NCI-H2196 (cell line): ENCODE measurements around the gene ZNF630.
"Not testable (repeated sequence)": the region's sequence is repeated elsewhere in the genome, so short reads cannot be mapped to it uniquely, and the experiment has no call there.

Experiments
- DNase-seq: peaks from one replicate; lab custom pipeline; 2025; ENCODE audit not compliant: unreplicated experiment; lab: John Stamatoyannopoulos, UW

The ZNF630 gene

GRCh38 chrX:48030237-48030636 lies 41.2 kb downstream of the ZNF630 start:
- no peak for DNase-seq

- DNase-seq = no peak
Observed at GRCh38 chrX:48028091-48028490, 43.3 kb downstream of the ZNF630 start.

- DNase-seq = not testable (repeated sequence)
Observed at GRCh38 chrX:48027545-48027944, 43.9 kb downstream of the ZNF630 start.

- DNase-seq = peak; percentile 49
Observed at GRCh38 chrX:48025561-48025960, 45.9 kb downstream of the ZNF630 start.

GRCh38 chrX:48022738-48023137 lies 48.7 kb downstream of the ZNF630 start:
- DNase-seq = no peak

GRCh38 chrX:48022100-48022499 lies 49.3 kb downstream of the ZNF630 start:
- DNase-seq = no peak

- peak; percentile 63 for DNase-seq
Observed at GRCh38 chrX:48021026-48021900, 50.2 kb downstream of the ZNF630 start.

- not testable (repeated sequence) for DNase-seq
Observed at GRCh38 chrX:48020472-48020871, 51.0 kb downstream of the ZNF630 start.

GRCh38 chrX:48019892-48020291 lies 51.5 kb downstream of the ZNF630 start:
- not testable (repeated sequence) for DNase-seq

GRCh38 chrX:48016583-48017310 lies 54.7 kb downstream of the ZNF630 start:
- DNase-seq = not testable (repeated sequence)

GRCh38 chrX:48009445-48009960 lies 61.9 kb downstream of the ZNF630 start:
- DNase-seq = not testable (repeated sequence)
